ENCODE measurements around the gene ZBTB6.

Gene ZBTB6, protein sequence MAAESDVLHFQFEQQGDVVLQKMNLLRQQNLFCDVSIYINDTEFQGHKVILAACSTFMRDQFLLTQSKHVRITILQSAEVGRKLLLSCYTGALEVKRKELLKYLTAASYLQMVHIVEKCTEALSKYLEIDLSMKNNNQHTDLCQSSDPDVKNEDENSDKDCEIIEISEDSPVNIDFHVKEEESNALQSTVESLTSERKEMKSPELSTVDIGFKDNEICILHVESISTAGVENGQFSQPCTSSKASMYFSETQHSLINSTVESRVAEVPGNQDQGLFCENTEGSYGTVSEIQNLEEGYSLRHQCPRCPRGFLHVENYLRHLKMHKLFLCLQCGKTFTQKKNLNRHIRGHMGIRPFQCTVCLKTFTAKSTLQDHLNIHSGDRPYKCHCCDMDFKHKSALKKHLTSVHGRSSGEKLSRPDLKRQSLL

GRCh38 chr9:122912964-122913673, at the start of gene ZBTB6:
Gene ZBTB6 (minus strand): TSS chr9:122913323. CDS start chr9:122912072, 1,251 bp downstream.
- in situ Hi-C loops (cut with MboI; ENCODE audit: low sequenced_read_pairs), result no loop called here

GRCh38 chr9:122961139-122961538, 48.0 kb upstream of the ZBTB6 start:
- in situ Hi-C loops (cut with MboI; ENCODE audit: low sequenced_read_pairs), result no loop called here

DNA sequence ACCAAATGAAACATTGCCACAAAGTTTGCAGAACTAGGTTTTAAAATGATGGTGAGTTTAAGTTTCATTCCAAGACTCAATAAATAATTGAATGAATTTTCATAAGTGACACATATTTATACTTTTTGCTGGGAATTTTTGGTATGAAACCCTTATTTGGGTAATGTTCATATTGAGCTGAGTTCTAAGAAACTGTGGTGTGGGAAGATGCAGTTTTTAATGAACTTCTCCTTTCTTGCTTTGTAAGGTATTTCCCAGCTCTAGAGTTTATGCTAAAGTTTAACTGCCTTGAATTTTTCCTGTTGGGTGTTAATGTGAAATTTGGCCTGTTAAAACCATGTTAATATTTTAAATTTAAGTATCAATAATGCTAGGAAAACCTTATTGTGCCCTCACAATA, 42.8 kb upstream of the ZBTB6 start:
- in situ Hi-C loops (cut with MboI; ENCODE audit: low sequenced_read_pairs), result no loop called here

GRCh38 chr9:122954253-122954691, 41.1 kb upstream of the ZBTB6 start:
- in situ Hi-C loops (cut with MboI; ENCODE audit: low sequenced_read_pairs), result no loop called here

- in situ Hi-C loops (cut with MboI; ENCODE audit: low sequenced_read_pairs), result no loop called here
Observed at GRCh38 chr9:122951056-122951455, 37.9 kb upstream of the ZBTB6 start.

DNA sequence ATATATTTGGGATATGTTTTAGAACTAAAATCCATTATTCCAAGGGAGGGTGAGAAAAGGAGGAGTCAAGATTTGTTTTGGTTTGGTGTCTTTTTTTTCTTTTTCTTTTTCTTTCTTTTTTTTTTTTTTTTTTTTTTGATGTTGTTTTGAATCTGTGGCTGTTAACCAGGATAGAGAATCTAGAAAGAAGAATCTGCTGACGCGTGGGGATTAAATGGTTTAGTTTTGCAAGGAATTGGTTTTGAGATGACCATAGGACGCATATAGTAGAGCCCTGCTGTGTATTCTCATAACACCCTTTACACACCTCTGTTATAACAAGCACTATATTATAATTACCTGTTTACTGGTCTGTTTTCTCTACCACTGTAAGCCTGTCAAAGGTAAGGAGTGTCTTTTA, 37.1 kb upstream of the ZBTB6 start:
- in situ Hi-C loops (cut with MboI; ENCODE audit: low sequenced_read_pairs), result no loop called here

DNA sequence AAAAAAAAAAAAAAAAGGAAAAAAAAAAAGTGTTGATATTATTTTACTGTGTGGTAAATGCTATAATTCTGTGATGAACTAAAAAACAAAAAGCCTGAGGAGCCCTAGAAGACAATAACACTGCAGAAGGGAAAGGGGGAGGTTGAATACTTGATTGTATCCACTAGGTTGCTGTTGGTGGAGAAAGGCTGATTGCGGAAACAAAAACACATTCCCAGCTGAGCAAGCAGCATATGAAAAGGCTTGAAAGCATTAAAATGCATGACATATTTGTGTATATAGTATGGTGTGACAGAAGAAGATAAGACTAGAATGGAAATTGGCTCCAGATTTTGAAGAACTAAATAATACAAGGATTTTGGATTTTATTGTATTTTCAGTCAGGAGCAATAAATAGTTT, 36.6 kb upstream of the ZBTB6 start:
- in situ Hi-C loops (cut with MboI; ENCODE audit: low sequenced_read_pairs), result no loop called here

- in situ Hi-C loops (cut with MboI; ENCODE audit: low sequenced_read_pairs), result no loop called here
Observed at GRCh38 chr9:122948313-122948712, 35.2 kb upstream of the ZBTB6 start.

DNA sequence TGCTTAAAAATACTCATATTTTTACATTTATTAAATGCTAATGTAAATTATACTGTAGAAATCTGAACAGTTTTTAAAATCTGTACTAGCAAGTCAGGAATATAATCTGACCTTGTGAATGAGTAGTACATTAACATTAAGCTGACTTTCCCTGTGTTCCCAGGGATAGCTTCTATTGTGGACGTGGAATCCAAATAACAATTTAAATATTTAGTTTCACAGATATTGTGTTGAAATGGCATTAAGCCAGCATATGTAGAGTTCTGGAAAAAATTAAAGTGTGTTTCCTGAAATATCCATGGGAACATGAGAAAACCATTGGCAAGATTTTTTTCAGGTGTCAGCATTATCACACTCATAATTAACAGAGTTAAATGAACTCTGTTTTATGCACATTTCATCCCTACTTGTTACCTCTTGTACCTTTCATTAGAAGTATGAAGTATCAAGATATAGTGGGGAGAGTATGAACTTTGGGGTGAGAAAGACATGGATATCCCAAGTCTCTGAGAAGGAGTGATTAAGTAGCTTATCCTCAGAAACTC, 33.4 kb upstream of the ZBTB6 start:
- in situ Hi-C loops (cut with MboI; ENCODE audit: low sequenced_read_pairs), result no loop called here

DNA sequence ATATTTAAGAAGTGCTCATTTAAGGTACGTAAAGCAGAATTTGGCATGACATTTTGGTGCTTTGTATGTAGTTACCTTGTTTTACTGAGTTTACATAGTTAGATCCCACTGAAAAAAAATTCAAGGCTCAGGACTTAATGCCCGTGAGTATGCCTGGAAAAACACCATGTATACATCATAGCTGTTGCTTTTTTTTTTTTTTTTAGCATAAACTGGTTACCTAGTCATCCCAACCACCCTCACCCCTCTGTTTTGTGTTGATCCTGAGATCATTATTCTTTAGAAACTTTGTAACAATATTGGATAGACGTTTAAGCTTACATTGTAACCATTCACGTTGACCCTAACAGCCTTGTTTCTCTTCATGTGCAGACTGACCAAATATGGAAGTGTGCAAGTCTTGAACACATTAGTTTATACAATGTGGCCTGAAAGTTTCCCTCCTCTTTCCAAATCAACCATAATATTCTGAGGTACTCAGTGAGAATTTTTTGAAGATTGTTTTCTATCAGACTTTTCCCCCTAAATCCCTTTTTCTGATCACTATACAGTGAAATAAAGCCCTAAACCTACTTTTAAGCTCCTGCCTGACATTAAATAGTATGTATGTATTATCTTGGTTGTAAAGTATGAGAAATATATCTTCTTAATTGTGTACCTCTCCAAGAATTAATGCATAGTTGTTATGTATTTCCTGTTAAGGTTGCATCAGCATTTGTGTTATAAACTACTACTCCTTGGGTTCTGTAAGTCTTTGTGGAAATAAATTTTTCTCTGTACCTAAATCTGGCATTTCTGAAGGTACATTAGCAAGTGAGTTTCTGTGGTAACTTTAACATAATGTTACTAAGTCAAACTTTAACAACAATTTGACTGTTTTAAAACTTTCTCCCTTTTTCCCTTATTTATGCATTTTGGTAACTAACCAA, 32.1 kb upstream of the ZBTB6 start:
- in situ Hi-C loops (cut with MboI; ENCODE audit: low sequenced_read_pairs), result no loop called here

GRCh38 chr9:122941582-122942234, 28.6 kb upstream of the ZBTB6 start:
- in situ Hi-C loops (cut with MboI; ENCODE audit: low sequenced_read_pairs), result no loop called here

DNA sequence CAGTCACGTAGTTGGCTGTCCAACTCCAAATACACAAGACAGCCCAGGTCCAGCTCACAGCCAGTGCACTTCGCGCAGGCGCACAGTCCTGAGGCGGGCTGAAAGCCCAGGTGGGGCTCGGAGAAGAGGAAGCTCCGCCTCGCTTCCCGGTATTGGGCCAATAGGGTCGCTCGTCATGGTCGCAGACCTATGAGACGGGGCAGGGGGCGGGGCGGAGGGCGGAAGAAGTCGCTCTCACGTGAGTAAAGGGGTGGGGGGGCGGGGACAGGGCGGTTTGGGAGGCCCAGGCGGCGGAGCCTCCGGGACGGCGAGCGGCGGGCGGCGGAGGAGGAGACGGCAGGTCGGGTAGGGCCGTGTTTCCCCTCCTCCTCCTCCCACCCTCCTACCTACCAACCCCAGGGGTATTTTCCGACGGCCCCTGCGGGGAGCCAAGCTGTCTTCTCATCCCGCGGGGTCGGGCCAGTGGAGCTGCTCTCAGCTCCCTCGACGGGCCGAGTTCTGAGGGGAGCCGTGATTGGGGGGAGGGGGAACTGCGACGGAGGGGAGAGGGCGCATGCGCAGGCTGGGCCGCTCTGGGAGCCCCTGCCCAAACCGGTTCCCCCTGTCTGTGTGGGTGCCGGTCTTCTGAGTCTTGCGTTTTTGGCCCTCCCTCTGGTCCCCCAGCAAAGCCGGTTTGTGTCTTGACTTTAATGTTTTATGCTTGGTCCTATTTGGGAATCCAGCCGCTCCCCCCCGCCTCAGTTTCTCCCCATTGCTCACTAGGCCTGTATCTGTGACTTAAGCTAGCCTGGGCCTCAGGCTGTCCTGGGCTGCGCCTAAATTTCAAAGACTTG, 27.8 kb upstream of the ZBTB6 start, which contains the start of gene RABGAP1:
TSS of gene RABGAP1 (plus strand) at position 272 of the 833 bp plus-strand sequence. CDS start 16,040 bp downstream, outside the sequence.
- in situ Hi-C loops (cut with MboI; ENCODE audit: low sequenced_read_pairs), result no loop called here

GRCh38 chr9:122940454-122940748, 27.3 kb upstream of the ZBTB6 start:
- in situ Hi-C loops (cut with MboI; ENCODE audit: low sequenced_read_pairs), result no loop called here

- in situ Hi-C loops (cut with MboI; ENCODE audit: low sequenced_read_pairs), result no loop called here
Observed at GRCh38 chr9:122939601-122940000, 26.5 kb upstream of the ZBTB6 start.

DNA sequence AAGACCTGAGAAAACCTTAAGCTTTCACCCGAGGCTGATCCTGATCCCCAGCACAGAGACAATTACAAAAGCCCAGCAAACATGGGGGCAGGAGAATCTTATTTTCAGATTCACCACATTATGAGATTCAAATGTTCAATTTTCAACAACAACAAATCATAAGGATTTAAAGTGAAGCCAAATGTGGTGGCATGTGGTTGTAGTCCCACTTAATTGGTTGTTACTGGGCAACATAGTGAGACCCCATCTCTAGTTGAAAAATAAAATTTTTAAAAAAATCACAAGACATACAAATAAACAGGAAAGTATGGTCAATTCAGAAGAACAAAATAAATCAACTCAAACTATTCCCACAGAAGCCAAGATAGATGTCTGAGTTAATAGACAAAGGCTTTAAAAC, 23.8 kb upstream of the ZBTB6 start:
- in situ Hi-C loops (cut with MboI; ENCODE audit: low sequenced_read_pairs), result no loop called here

GRCh38 chr9:122936464-122936863, 23.3 kb upstream of the ZBTB6 start:
- in situ Hi-C loops (cut with MboI; ENCODE audit: low sequenced_read_pairs), result no loop called here

DNA sequence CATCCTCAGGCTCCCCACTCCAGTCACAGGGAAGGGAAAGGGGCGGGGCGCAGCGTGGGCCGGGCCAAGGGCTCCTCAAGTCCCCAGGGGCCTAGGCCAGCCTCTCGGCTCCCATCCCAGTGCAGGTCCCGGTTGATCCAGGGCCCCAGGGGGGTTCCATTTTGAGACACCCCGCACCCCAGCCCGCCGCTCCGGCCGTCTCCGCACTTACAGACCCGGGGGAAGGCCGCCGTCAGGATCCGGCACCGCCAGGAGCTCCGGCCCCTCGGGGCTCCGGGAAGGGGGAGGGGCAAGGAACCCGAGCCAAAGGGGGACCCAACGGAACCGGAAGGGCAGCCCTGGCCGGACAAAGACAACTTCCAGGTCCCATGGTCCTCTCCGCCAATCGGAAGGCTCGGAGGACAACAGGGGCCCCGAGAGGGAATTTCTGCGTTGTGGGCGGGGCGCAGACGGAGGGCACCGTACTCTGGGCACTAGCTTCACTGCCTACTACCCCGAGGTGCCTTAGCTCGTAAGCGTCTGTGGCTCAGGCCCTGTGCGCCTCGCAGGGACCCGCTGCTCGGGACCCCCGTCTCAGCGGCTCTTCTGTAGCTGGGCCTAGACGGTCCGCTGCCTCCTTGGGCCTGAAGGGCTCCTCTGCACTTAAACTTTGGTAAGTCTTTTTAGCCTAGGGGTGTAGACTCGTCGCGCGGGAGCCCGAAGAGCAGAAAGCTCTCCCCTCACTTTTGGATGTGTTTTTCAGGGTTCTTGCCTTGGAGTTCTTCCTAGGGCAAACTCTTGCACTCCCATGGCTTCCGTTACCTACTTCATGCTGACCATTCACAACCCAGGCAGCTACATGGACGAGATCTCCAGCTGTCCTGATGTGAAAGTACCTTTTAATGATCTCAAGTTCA, 18.4 kb upstream of the ZBTB6 start, which contains the start of gene ZBTB26:
TSS of gene ZBTB26 (minus strand) at position 287 of the 896 bp plus-strand sequence. CDS start 11,578 bp downstream, outside the sequence.
- in situ Hi-C loops (cut with MboI; ENCODE audit: low sequenced_read_pairs), result no loop called here

DNA sequence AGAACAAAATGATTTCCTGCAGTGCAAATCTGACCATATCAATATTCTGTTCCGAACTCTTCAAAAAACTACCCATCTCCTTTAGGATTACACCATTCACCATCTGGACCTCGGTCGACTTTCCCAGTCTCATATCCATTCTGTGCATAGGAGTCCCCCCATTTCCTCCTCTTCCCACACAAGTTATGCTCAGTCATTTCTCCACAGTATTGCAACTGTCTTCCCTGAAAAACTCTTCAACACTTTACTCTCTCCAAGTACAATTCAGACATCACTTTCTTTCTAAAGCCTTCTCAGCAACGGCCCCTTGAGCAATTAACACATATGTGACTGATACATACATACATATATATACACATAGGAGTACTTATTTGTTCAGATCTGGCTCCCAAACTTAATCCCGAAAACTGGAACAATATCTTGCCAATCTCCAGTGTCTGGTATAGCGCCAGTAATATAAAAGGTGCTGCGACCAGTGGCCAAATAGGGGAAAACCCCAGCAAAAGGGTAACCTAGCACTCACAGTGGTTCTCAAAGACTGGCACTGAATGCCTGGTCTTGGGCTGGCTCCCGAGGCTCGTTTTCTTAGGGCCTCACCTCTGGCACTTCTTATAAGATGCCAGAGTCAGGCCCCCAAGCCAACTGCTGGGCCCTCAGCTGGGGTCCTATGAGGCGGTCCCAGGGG, 17.6 kb upstream of the ZBTB6 start:
- in situ Hi-C loops (cut with MboI; ENCODE audit: low sequenced_read_pairs), result no loop called here

All from HL-60/S4 treated with phorbol 12-myristate 13-acetate at 8.2 ng/mL for 4 days and 3 days (cell line).